Liver (tissue), 9 donors: ENCODE measurements around the gene PDE9A. TPM values are rescaled to one million over a fixed set of nuclear protein-coding genes. Genes with fewer than 3 reads are reported as not detected.

Experiments used
- DNase-seq: peaks from one replicate; pipeline ENCODE4 v3.0.0-alpha.2; 2017; ENCODE audit warnings: low spot score
- H3K27ac ChIP-seq, 2 donors: one replicate each; pipeline ENCODE4 v1.7.0; 2013; ENCODE audit warnings: inconsistent platforms in 2 of 2, low read length in 2 of 2, control low read depth in 1 of 2, low read depth in 1 of 2, mild to moderate bottlenecking in 1 of 2
- H3K27me3 ChIP-seq, 4 donors: one replicate each; pipeline versions ENCODE4 v1.6.1 to v1.7.0; 2013; ENCODE audit warnings: low read length in 3 of 4, inconsistent platforms in 1 of 4, mild to moderate bottlenecking in 1 of 4, moderate library complexity in 1 of 4; ENCODE audit not compliant: control insufficient read depth in 4 of 4, insufficient read depth in 4 of 4
- H3K36me3 ChIP-seq, 4 donors: one replicate each; pipeline versions ENCODE4 v1.6.1 to v1.7.0; 2013; ENCODE audit warnings: low read length in 3 of 4, mild to moderate bottlenecking in 3 of 4, low read depth in 1 of 4, moderate library complexity in 1 of 4; ENCODE audit not compliant: control insufficient read depth in 4 of 4, insufficient read depth in 3 of 4
- H3K4me1 ChIP-seq, 4 donors: one replicate each; pipeline versions ENCODE4 v1.6.1 to v1.7.0; 2013; ENCODE audit warnings: low read length in 3 of 4, mild to moderate bottlenecking in 3 of 4, moderate library complexity in 1 of 4; ENCODE audit not compliant: control insufficient read depth in 4 of 4, insufficient read depth in 4 of 4
- H3K4me3 ChIP-seq, 3 donors: one replicate each; pipeline versions ENCODE4 v1.6.1 to v1.7.0; 2013; ENCODE audit warnings: low read length in 3 of 3, control low read depth in 1 of 3, low read depth in 1 of 3, mild to moderate bottlenecking in 1 of 3
- H3K9ac ChIP-seq, 2 donors: one replicate each; pipeline ENCODE4 v1.7.0; 2013; ENCODE audit warnings: low read length in 2 of 2, mild to moderate bottlenecking in 2 of 2, moderate library complexity in 2 of 2, control low read depth in 1 of 2, low read depth in 1 of 2
- H3K9me3 ChIP-seq, 4 donors: one replicate each; pipeline versions ENCODE4 v1.6.1 to v1.7.0; 2013; ENCODE audit warnings: low read length in 3 of 4; ENCODE audit not compliant: control insufficient read depth in 4 of 4
- ATF3 ChIP-seq: IDR thresholded peaks from 2 replicates; pipeline ENCODE4 v1.6.1; 2016; ENCODE audit warnings: antibody characterized with exemption
- FOXA1 ChIP-seq: IDR thresholded peaks from 2 replicates; pipeline ENCODE4 v1.6.1; 2016; ENCODE audit warnings: antibody characterized with exemption
- FOXA2 ChIP-seq: IDR thresholded peaks from 2 replicates; pipeline ENCODE4 v1.6.1; 2016; ENCODE audit warnings: antibody characterized with exemption
- GABPA ChIP-seq, 2 donors: IDR thresholded peaks in 1 of 2; conservative IDR thresholded peaks in 1 of 2; 2 replicates each; pipeline ENCODE4 v1.6.1; 2016; ENCODE audit warnings: antibody characterized with exemption in 2 of 2, mild to moderate bottlenecking in 1 of 2, moderate library complexity in 1 of 2
- HNF4A ChIP-seq, 2 donors: conservative IDR thresholded peaks; 2 replicates each; pipeline ENCODE4 v1.6.1; 2016; ENCODE audit warnings: antibody characterized with exemption in 2 of 2, mild to moderate bottlenecking in 2 of 2
- HNF4G ChIP-seq: IDR thresholded peaks from 2 replicates; pipeline ENCODE4 v1.6.1; 2016; ENCODE audit warnings: antibody characterized with exemption
- JUND ChIP-seq, 2 donors: IDR thresholded peaks; 2 replicates each; pipeline ENCODE4 v1.6.1; 2016; ENCODE audit warnings: antibody characterized with exemption in 2 of 2
- MAX ChIP-seq: IDR thresholded peaks from 2 replicates; pipeline ENCODE4 v1.6.1; 2016; ENCODE audit warnings: antibody characterized with exemption
- NR2F2 ChIP-seq: IDR thresholded peaks from 2 replicates; pipeline ENCODE4 v1.6.1; 2016; ENCODE audit warnings: antibody characterized with exemption
- RAD21 ChIP-seq, 2 donors: IDR thresholded peaks; 2 replicates each; pipeline ENCODE4 v1.6.1; 2016; ENCODE audit warnings: antibody characterized with exemption in 2 of 2, mild to moderate bottlenecking in 2 of 2
- REST ChIP-seq: IDR thresholded peaks from 2 replicates; pipeline ENCODE4 v1.6.1; 2016; ENCODE audit warnings: antibody characterized with exemption, mild to moderate bottlenecking
- RXRA ChIP-seq, 2 donors: IDR thresholded peaks; 2 replicates each; pipeline ENCODE4 v1.6.1; 2017 to 2018; ENCODE audit warnings: antibody characterized with exemption in 2 of 2, mild to moderate bottlenecking in 1 of 2
- SP1 ChIP-seq: IDR thresholded peaks from 2 replicates; pipeline ENCODE4 v1.6.1; 2018; ENCODE audit warnings: antibody characterized with exemption, mild to moderate bottlenecking
- TAF1 ChIP-seq: conservative IDR thresholded peaks from 2 replicates; pipeline ENCODE4 v1.6.1; 2016; ENCODE audit warnings: antibody characterized with exemption, mild to moderate bottlenecking
- YY1 ChIP-seq: IDR thresholded peaks from 2 replicates; pipeline ENCODE4 v1.6.1; 2016; ENCODE audit warnings: antibody characterized with exemption, mild to moderate bottlenecking
- ZBTB33 ChIP-seq: IDR thresholded peaks from 2 replicates; pipeline ENCODE4 v1.6.1; 2016; ENCODE audit warnings: antibody characterized with exemption
- WGBS: extraction: QIAGEN DNeasy Blood & Tissue Kit; methylation state at CpG from one replicate; pipeline ENCODE4 v1.1.7; 2013; 5-methylcytosine and 5-hydroxymethylcytosine counted together
- polyA plus RNA-seq, 2 donors: library from polyadenylated mRNA; stranded (reverse) in 1 of 2; unstranded in 1 of 2; fragments of 200-250 nt in 1 of 2; fragments of >200 nt in 1 of 2; fragmentation: Nextera tagmentation in 1 of 2; extraction: Ambion mirVana in 1 of 2; gene quantifications; one replicate each; pipeline versions ENCODE4 v1.2.1 to v1.2.3, GENCODE V29; 2013 to 2015
- total RNA-seq, 2 donors: library from RNA; depleted of rRNA; stranded (reverse); fragments of >200 nt; gene quantifications; one replicate each; pipeline ENCODE4 v1.2.3, GENCODE V29; 2014
- donor health status: healthy.
- donor health status: healthy.
- donor health status: healthy.
- donor health status: healthy.
- donor health status: healthy.

Gene PDE9A
- total and polyA plus RNA-seq, 4 donors: 1.5 to 4.2 (median 2.7) TPM

- no peak for TF ChIP-seq ZBTB33
Observed at GRCh38 chr21:42757422-42757821, 104.0 kb downstream of the PDE9A start (continued).

GRCh38 chr21:42757826-42758655 lies 104.6 kb downstream of the PDE9A start:
- Histone ChIP-seq H3K4me1 (peaks cover 0 to 9% (median 3%) of the 10 kb centered on the region in 4 donors), H3K36me3 (no peaks in the 10 kb centered on the region), H3K27ac (no peak overlapping the region), H3K27me3 (no peaks in the 10 kb centered on the region), H3K9ac (no peak overlapping the region), H3K4me3 (no peak overlapping the region), H3K9me3 (no peaks in the 10 kb centered on the region)
- TF ChIP-seq HNF4G (no peak), TAF1 (no peak), HNF4A (conservative IDR thresholded peaks at IDR 0.05) (no peak), JUND (IDR thresholded peaks at IDR 0.05) (no peak), YY1 (no peak), FOXA2 (no peak), NR2F2 (no peak), ZBTB33 (no peak), ATF3 (no peak), GABPA (IDR thresholded peaks at IDR 0.05 in 1 of 2, conservative IDR thresholded peaks at IDR 0.05 in 1 of 2) (no peak), RXRA (IDR thresholded peaks at IDR 0.05) (no peak), FOXA1 (no peak), REST (no peak), RAD21 (IDR thresholded peaks at IDR 0.05) (no peak), SP1 (no peak), MAX (no peak)
- DNase-seq: no peak
- 95% methylated on average over 17 of the region's 17 CpGs for WGBS
